HepG2 (cell line): ENCODE results near the gene GGA2. TPM values are rescaled to one million over a fixed set of nuclear protein-coding genes. Genes with fewer than 3 reads are reported as not detected.
A peak's percentile ranks its signal among the peaks of the same experiment; 100 is the strongest.

ENCODE experiments used
- AKAP8 ChIP-seq: sonication (generic); formaldehyde crosslinking; IDR thresholded peaks from 2 replicates; pipeline ENCODE4 v1.5.1; 2020; ENCODE audit warnings: mild to moderate bottlenecking, missing genetic modification reagents
- CBX5 ChIP-seq: sonication (generic); formaldehyde crosslinking; IDR thresholded peaks from 2 replicates; pipeline ENCODE4 v1.4.0; 2020; ENCODE audit warnings: missing genetic modification reagents, borderline replicate concordance
- EED ChIP-seq: sonication (generic); formaldehyde crosslinking; IDR thresholded peaks from 2 replicates; pipeline ENCODE4 v1.5.0; 2020; ENCODE audit warnings: mild to moderate bottlenecking, missing genetic modification reagents
- ISL2 ChIP-seq: sonication (generic); formaldehyde crosslinking; IDR thresholded peaks from 2 replicates; pipeline ENCODE4 v1.5.0; 2020; ENCODE audit warnings: missing genetic modification reagents
- MED1 ChIP-seq: sonication (generic); formaldehyde crosslinking; IDR thresholded peaks from 2 replicates; pipeline ENCODE4 v1.4.0; 2020; ENCODE audit warnings: missing genetic modification reagents
- MYC ChIP-seq: sonication (generic); formaldehyde crosslinking; IDR thresholded peaks from 2 replicates; pipeline ENCODE4 v1.9.0; 2021; ENCODE audit warnings: missing genetic modification reagents, borderline replicate concordance
- NCOA2 ChIP-seq: sonication (generic); formaldehyde crosslinking; IDR thresholded peaks from 2 replicates; pipeline ENCODE4 v1.8.0; 2022; ENCODE audit warnings: inconsistent platforms
- NFE2L1 ChIP-seq: sonication (generic); formaldehyde crosslinking; IDR thresholded peaks from 2 replicates; pipeline ENCODE4 v1.4.0; 2020; ENCODE audit warnings: missing genetic modification reagents, mild to moderate bottlenecking, borderline replicate concordance
- NFE2L2 ChIP-seq: fragments of 150-350 bp; IDR thresholded peaks from 2 replicates; pipeline ENCODE4 v1.6.1; 2014; ENCODE audit warnings: low read length
- RAD51 ChIP-seq: fragments of 450-650 bp; IDR thresholded peaks from 2 replicates; pipeline ENCODE4 v1.6.1; 2016; ENCODE audit warnings: borderline replicate concordance
- SOX5 ChIP-seq: IDR thresholded peaks from 2 replicates; pipeline ENCODE4 v1.6.1; 2016; ENCODE audit warnings: borderline replicate concordance
- SRF ChIP-seq: IDR thresholded peaks from 2 replicates; pipeline ENCODE4 v1.6.1; 2011; ENCODE audit warnings: mild to moderate bottlenecking, low read depth, low read length, moderate library complexity
- TEAD3 ChIP-seq: optimal IDR thresholded peaks from 2 replicates; pipeline ENCODE3; 2016; ENCODE audit warnings: borderline replicate concordance
- TRIM24 ChIP-seq: sonication (generic); formaldehyde crosslinking; IDR thresholded peaks from 2 replicates; pipeline ENCODE4 v1.8.0; 2022; ENCODE audit warnings: mild to moderate bottlenecking, missing genetic modification reagents
- ZNF251 ChIP-seq: sonication (generic); formaldehyde crosslinking; IDR thresholded peaks from 2 replicates; pipeline ENCODE4 v1.9.0; 2021; ENCODE audit warnings: mild to moderate bottlenecking, missing genetic modification reagents
- ZNF256 ChIP-seq: sonication (generic); formaldehyde crosslinking; conservative IDR thresholded peaks from 2 replicates; pipeline ENCODE4 v1.4.0; 2020; ENCODE audit warnings: missing genetic modification reagents
- ZNF317 ChIP-seq: sonication (generic); formaldehyde crosslinking; IDR thresholded peaks from 2 replicates; pipeline ENCODE4 v1.5.0; 2020; ENCODE audit warnings: mild to moderate bottlenecking, missing genetic modification reagents
- ZNF431 ChIP-seq: sonication (generic); formaldehyde crosslinking; IDR thresholded peaks from 2 replicates; pipeline ENCODE4 v1.9.0; 2022; ENCODE audit warnings: missing genetic modification reagents, low read depth, mild to moderate bottlenecking, borderline replicate concordance
- ZNF432 ChIP-seq: sonication (generic); formaldehyde crosslinking; IDR thresholded peaks from 2 replicates; pipeline ENCODE4 v1.5.0; 2020; ENCODE audit warnings: missing genetic modification reagents, mild to moderate bottlenecking, borderline replicate concordance
- ZNF720 ChIP-seq: sonication (generic); formaldehyde crosslinking; IDR thresholded peaks from 2 replicates; pipeline ENCODE4 v1.4.0; 2020; ENCODE audit warnings: missing genetic modification reagents
- polyA plus RNA-seq, 8 experiments: library from polyadenylated mRNA; depleted of rRNA in 3 of 8; stranded (reverse) in 7 of 8; unstranded in 1 of 8; fragments of >200 nt; fragmentation: Illumina TruSeq in 4 of 8; extraction: Trizol in 4 of 8; gene quantifications; 2 replicates each; pipeline versions ENCODE4 v1.2.1 to v1.2.3, GENCODE V29; 2011 to 2016; ENCODE audit warnings: low read depth in 4 of 8, missing spikeins in 1 of 8, mixed read lengths in 1 of 8; ENCODE audit not compliant: insufficient read depth in 1 of 8
- total RNA-seq, 5 experiments: library from RNA; depleted of rRNA; stranded (reverse); fragments of >200 nt; fragmentation: Illumina TruSeq; extraction: Trizol; gene quantifications; 2 replicates each; pipeline ENCODE4 v1.2.3, GENCODE V29; 2016; ENCODE audit warnings: low read depth in 1 of 5
- TF ChIP-seq, protein P1 (sequence below): sonication (generic); formaldehyde crosslinking; IDR thresholded peaks from 2 replicates; pipeline ENCODE4 v1.4.0; 2020; ENCODE audit warnings: missing genetic modification reagents
- TF ChIP-seq, protein P2 (sequence below): sonication (generic); formaldehyde crosslinking; conservative IDR thresholded peaks from 2 replicates; pipeline ENCODE4 v1.4.0; 2020; ENCODE audit warnings: mild to moderate bottlenecking, missing genetic modification reagents, moderate library complexity
- TF ChIP-seq, protein P3 (sequence below): sonication (generic); formaldehyde crosslinking; IDR thresholded peaks from 2 replicates; pipeline ENCODE4 v1.4.0; 2020; ENCODE audit warnings: mild to moderate bottlenecking, missing genetic modification reagents
- TF ChIP-seq, protein P4 (sequence below): IDR thresholded peaks from 2 replicates; pipeline ENCODE4 v1.6.1; 2012; ENCODE audit warnings: inconsistent platforms
- TF ChIP-seq, protein P5 (sequence below): sonication (generic); formaldehyde crosslinking; IDR thresholded peaks from 2 replicates; pipeline ENCODE4 v1.8.0; 2022; ENCODE audit warnings: mild to moderate bottlenecking, missing genetic modification reagents, moderate library complexity

GGA2 gene
- total and polyA plus RNA-seq, 2 of the 13 experiments (the other 11 are each of a cell fraction or from before 2014, with no cell fraction given) = 51.5 to 69.8 TPM

DNA sequence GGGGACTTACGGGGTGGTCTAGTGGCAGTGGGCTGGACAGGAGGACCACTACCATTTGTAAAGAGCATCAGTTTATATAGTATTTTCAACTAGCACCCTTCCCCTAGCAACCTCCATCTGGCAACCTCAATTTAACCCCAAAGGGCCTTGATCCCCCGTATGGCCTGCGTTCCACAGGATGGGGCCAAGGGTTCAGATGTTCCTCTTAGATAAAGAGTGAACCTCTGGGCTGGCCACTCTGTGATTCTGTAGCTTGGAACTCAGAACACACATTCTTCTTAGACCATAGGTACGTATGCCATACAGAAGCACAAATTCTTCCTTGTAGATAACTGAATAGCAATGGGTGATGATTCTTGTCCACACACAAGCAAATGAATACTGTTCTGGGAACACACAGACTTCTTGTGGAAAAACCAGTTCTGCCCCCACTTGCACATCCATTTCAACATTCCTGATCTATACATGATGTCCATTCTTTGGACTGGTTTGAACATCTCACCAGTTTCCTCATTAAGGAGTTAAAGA lies 1.9 kb upstream of the GGA2 start (continued):
- TF ChIP-seq, protein P1, sequence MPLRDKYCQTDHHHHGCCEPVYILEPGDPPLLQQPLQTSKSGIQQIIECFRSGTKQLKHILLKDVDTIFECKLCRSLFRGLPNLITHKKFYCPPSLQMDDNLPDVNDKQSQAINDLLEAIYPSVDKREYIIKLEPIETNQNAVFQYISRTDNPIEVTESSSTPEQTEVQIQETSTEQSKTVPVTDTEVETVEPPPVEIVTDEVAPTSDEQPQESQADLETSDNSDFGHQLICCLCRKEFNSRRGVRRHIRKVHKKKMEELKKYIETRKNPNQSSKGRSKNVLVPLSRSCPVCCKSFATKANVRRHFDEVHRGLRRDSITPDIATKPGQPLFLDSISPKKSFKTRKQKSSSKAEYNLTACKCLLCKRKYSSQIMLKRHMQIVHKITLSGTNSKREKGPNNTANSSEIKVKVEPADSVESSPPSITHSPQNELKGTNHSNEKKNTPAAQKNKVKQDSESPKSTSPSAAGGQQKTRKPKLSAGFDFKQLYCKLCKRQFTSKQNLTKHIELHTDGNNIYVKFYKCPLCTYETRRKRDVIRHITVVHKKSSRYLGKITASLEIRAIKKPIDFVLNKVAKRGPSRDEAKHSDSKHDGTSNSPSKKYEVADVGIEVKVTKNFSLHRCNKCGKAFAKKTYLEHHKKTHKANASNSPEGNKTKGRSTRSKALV (CRISPR knock-in tag) = no peak
- TF ChIP-seq ZNF720 (no peak), AKAP8 (CRISPR knock-in tag) (no peak), ZNF431 (CRISPR knock-in tag) (no peak), NFE2L1 (no peak), ZNF256 (CRISPR knock-in tag) (no peak), CBX5 (CRISPR knock-in tag) (no peak), ZNF317 (no peak), SRF (no peak), ZNF251 (no peak), RAD51 (no peak), TEAD3 (peak; percentile 65), TRIM24 (CRISPR knock-in tag) (no peak), NFE2L2 (no peak), SOX5 (CRISPR knock-in tag) (no peak), MED1 (0 out of 2 replicates have a peak, but pooled peaks have one; percentile 22), NCOA2 (CRISPR knock-in tag) (0 out of 2 replicates have a peak, but pooled peaks have one; percentile 9), EED (no peak), MYC (no peak), ZNF432 (CRISPR knock-in tag) (no peak), ISL2 (no peak)
- TF ChIP-seq, protein P2, sequence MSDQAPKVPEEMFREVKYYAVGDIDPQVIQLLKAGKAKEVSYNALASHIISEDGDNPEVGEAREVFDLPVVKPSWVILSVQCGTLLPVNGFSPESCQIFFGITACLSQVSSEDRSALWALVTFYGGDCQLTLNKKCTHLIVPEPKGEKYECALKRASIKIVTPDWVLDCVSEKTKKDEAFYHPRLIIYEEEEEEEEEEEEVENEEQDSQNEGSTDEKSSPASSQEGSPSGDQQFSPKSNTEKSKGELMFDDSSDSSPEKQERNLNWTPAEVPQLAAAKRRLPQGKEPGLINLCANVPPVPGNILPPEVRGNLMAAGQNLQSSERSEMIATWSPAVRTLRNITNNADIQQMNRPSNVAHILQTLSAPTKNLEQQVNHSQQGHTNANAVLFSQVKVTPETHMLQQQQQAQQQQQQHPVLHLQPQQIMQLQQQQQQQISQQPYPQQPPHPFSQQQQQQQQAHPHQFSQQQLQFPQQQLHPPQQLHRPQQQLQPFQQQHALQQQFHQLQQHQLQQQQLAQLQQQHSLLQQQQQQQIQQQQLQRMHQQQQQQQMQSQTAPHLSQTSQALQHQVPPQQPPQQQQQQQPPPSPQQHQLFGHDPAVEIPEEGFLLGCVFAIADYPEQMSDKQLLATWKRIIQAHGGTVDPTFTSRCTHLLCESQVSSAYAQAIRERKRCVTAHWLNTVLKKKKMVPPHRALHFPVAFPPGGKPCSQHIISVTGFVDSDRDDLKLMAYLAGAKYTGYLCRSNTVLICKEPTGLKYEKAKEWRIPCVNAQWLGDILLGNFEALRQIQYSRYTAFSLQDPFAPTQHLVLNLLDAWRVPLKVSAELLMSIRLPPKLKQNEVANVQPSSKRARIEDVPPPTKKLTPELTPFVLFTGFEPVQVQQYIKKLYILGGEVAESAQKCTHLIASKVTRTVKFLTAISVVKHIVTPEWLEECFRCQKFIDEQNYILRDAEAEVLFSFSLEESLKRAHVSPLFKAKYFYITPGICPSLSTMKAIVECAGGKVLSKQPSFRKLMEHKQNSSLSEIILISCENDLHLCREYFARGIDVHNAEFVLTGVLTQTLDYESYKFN (CRISPR knock-in tag) = no peak
- TF ChIP-seq, protein P3, sequence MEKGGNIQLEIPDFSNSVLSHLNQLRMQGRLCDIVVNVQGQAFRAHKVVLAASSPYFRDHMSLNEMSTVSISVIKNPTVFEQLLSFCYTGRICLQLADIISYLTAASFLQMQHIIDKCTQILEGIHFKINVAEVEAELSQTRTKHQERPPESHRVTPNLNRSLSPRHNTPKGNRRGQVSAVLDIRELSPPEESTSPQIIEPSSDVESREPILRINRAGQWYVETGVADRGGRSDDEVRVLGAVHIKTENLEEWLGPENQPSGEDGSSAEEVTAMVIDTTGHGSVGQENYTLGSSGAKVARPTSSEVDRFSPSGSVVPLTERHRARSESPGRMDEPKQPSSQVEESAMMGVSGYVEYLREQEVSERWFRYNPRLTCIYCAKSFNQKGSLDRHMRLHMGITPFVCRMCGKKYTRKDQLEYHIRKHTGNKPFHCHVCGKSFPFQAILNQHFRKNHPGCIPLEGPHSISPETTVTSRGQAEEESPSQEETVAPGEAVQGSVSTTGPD = no peak
- TF ChIP-seq, protein P4, sequence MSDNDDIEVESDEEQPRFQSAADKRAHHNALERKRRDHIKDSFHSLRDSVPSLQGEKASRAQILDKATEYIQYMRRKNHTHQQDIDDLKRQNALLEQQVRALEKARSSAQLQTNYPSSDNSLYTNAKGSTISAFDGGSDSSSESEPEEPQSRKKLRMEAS = no peak
- TF ChIP-seq, protein P5, sequence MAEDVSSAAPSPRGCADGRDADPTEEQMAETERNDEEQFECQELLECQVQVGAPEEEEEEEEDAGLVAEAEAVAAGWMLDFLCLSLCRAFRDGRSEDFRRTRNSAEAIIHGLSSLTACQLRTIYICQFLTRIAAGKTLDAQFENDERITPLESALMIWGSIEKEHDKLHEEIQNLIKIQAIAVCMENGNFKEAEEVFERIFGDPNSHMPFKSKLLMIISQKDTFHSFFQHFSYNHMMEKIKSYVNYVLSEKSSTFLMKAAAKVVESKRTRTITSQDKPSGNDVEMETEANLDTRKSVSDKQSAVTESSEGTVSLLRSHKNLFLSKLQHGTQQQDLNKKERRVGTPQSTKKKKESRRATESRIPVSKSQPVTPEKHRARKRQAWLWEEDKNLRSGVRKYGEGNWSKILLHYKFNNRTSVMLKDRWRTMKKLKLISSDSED (CRISPR knock-in tag) = no peak
